A549 (cell line): ENCODE results near the gene PTPRN2. TPM values are rescaled to one million over a fixed set of nuclear protein-coding genes. Genes with fewer than 3 reads are reported as not detected.

ENCODE experiments used
- ATAC-seq, 2 experiments: fragments of 200-7000 bp in 1 of 2; fragments of >200 bp in 1 of 2; cut with Nextera tagmentation in 1 of 2; cut with Tn5 transposase in 1 of 2; 3 replicates each; pipeline versions ENCODE4 v1.8.0 to v1.9.1; 2018 to 2020; ENCODE audit warnings: mild to moderate bottlenecking in 1 of 2, moderate library complexity in 1 of 2
- CTCF ChIA-PET: fragments of 300-600 bp; sonication (Branson Sonifier 250); formaldehyde crosslinking; extraction: SDS; loops from one replicate; lab custom pipeline; 2021; ENCODE audit warnings: antibody characterized with exemption, inconsistent platforms; lab: Yijun Ruan, JAX
- POLR2A ChIA-PET: fragments of 350-600 bp; formaldehyde crosslinking; extraction: SDS; loops from one replicate; lab custom pipeline; 2021; ENCODE audit warnings: antibody characterized with exemption, inconsistent platforms; lab: Yijun Ruan, JAX
- DNase-seq, 2 experiments: peaks; one replicate each; pipeline versions ENCODE4 v3.0.0 to v3.0.0-alpha.2; 2011 to 2016; ENCODE audit warnings: low read depth in 1 of 2, low spot score in 1 of 2
- FAIRE-seq: peaks from 2 replicates; lab custom pipeline; 2011; peaks lifted over from hg19 to GRCh38; lab: Jason Lieb, UNC
- H3K27ac ChIP-seq, 2 experiments: fragments of >200 bp; sonication (Bioruptor Twin); formaldehyde crosslinking; 3 replicates each; pipeline ENCODE4 v1.5.1; 2016 to 2017
- H3K4me1 ChIP-seq: fragments of >200 bp; sonication (Bioruptor Twin); formaldehyde crosslinking; 3 replicates; pipeline ENCODE4 v1.6.1; 2016
- H3K4me2 ChIP-seq: fragments of >200 bp; sonication (Bioruptor Twin); formaldehyde crosslinking; 3 replicates; pipeline ENCODE4 v1.6.1; 2016
- H3K4me3 ChIP-seq: fragments of >200 bp; sonication (Bioruptor Twin); formaldehyde crosslinking; 3 replicates; pipeline ENCODE4 v1.5.1; 2016
- H3K9me3 ChIP-seq: fragments of >200 bp; sonication (Bioruptor Twin); formaldehyde crosslinking; 3 replicates; pipeline ENCODE4 v1.6.1; 2016
- ATOH8 ChIP-seq: fragments of 250-450 bp; sonication (Bioruptor Pico); IDR thresholded peaks from 2 replicates; pipeline ENCODE4 v1.5.0; 2020; ENCODE audit warnings: low read depth, mild to moderate bottlenecking, moderate library complexity
- CBX8 ChIP-seq: fragments of 200-600 bp; sonication (generic); IDR thresholded peaks from 2 replicates; pipeline ENCODE4 v1.6.1; 2016
- CHD4 ChIP-seq: fragments of 200-600 bp; sonication (generic); IDR thresholded peaks from 2 replicates; pipeline ENCODE4 v1.6.1; 2016; ENCODE audit warnings: antibody characterized with exemption, mild to moderate bottlenecking, borderline replicate concordance
- E2F6 ChIP-seq: IDR thresholded peaks from 2 replicates; pipeline ENCODE4 v1.6.1; 2012; ENCODE audit warnings: low read depth, borderline replicate concordance
- EHMT2 ChIP-seq: fragments of 200-600 bp; sonication (generic); IDR thresholded peaks from 2 replicates; pipeline ENCODE4 v1.6.1; 2016; ENCODE audit warnings: antibody characterized with exemption, low read depth, mild to moderate bottlenecking, moderate library complexity
- EP300 ChIP-seq, 2 experiments: fragments of >200 bp; sonication (Bioruptor Twin); formaldehyde crosslinking; IDR thresholded peaks; 2 replicates in 1 of 2; 3 replicates in 1 of 2; pipeline ENCODE4 v1.6.1; 2016 to 2017
- ESRRA ChIP-seq: fragments of 150-350 bp; IDR thresholded peaks from 2 replicates; pipeline ENCODE4 v1.6.1; 2014; ENCODE audit warnings: mild to moderate bottlenecking, low read length, borderline replicate concordance
- FOSB ChIP-seq: fragments of 250-450 bp; sonication (Bioruptor Pico); IDR thresholded peaks from 2 replicates; pipeline ENCODE4 v1.5.0; 2020; ENCODE audit warnings: mild to moderate bottlenecking, moderate library complexity
- HEYL ChIP-seq: fragments of 250-450 bp; sonication (Bioruptor Pico); IDR thresholded peaks from 2 replicates; pipeline ENCODE4 v1.8.0; 2021; ENCODE audit warnings: mild to moderate bottlenecking, moderate library complexity
- HOXB13 ChIP-seq: fragments of 250-450 bp; sonication (Bioruptor Pico); IDR thresholded peaks from 2 replicates; pipeline ENCODE4 v1.5.0; 2020; ENCODE audit warnings: low read depth, mild to moderate bottlenecking, moderate library complexity
- JUN ChIP-seq, 2 experiments: fragments of >200 bp; sonication (Bioruptor Twin); formaldehyde crosslinking; IDR thresholded peaks; 2 replicates in 1 of 2; 3 replicates in 1 of 2; pipeline ENCODE4 v1.6.1; 2016 to 2017
- JUNB ChIP-seq: fragments of >200 bp; sonication (Bioruptor Twin); formaldehyde crosslinking; IDR thresholded peaks from 2 replicates; pipeline ENCODE4 v1.6.1; 2016
- MAFK ChIP-seq: fragments of 450-650 bp; IDR thresholded peaks from 2 replicates; pipeline ENCODE4 v1.6.1; 2014; ENCODE audit not compliant: partially characterized antibody
- MYC ChIP-seq: IDR thresholded peaks from 2 replicates; pipeline ENCODE4 v1.6.1; 2012; ENCODE audit warnings: mild to moderate bottlenecking, inconsistent platforms, low read length, improper control_type of control experiment, borderline replicate concordance
- NFE2L2 ChIP-seq: fragments of 150-350 bp; conservative IDR thresholded peaks from 2 replicates; pipeline ENCODE4 v1.6.1; 2014; ENCODE audit warnings: low read length
- NR3C1 ChIP-seq: fragments of >200 bp; sonication (Bioruptor Twin); formaldehyde crosslinking; IDR thresholded peaks from 3 replicates; pipeline ENCODE4 v1.6.1; 2017
- PHF8 ChIP-seq: fragments of 200-600 bp; sonication (generic); IDR thresholded peaks from 2 replicates; pipeline ENCODE4 v1.6.1; 2016; ENCODE audit warnings: low read depth, mild to moderate bottlenecking, antibody characterized with exemption, moderate library complexity, borderline replicate concordance
- RAD21 ChIP-seq, 2 experiments: fragments of >200 bp in 1 of 2; sonication (Bioruptor Twin) in 1 of 2; formaldehyde crosslinking in 1 of 2; IDR thresholded peaks in 1 of 2; conservative IDR thresholded peaks in 1 of 2; 2 replicates in 1 of 2; 3 replicates in 1 of 2; pipeline ENCODE4 v1.6.1; 2012 to 2018; ENCODE audit warnings: inconsistent platforms in 1 of 2
- RARB ChIP-seq: fragments of 250-450 bp; sonication (Bioruptor Pico); IDR thresholded peaks from 2 replicates; pipeline ENCODE4 v1.8.0; 2021; ENCODE audit warnings: mild to moderate bottlenecking, moderate library complexity
- REST ChIP-seq: fragments of 200-600 bp; sonication (generic); IDR thresholded peaks from 2 replicates; pipeline ENCODE4 v1.6.1; 2016; ENCODE audit warnings: antibody characterized with exemption, mild to moderate bottlenecking, moderate library complexity
- RFX5 ChIP-seq: fragments of 450-650 bp; IDR thresholded peaks from 2 replicates; pipeline ENCODE4 v1.7.1; 2014; ENCODE audit warnings: antibody characterized with exemption, mild to moderate bottlenecking, moderate library complexity
- TP53 ChIP-seq: fragments of 250-450 bp; sonication (Bioruptor Pico); IDR thresholded peaks from 2 replicates; pipeline ENCODE4 v1.5.0; 2021; ENCODE audit warnings: mild to moderate bottlenecking, moderate library complexity
- USF2 ChIP-seq: fragments of 450-650 bp; IDR thresholded peaks from 2 replicates; pipeline ENCODE4 v1.6.1; 2014; ENCODE audit warnings: antibody characterized with exemption
- WGBS: methylation state at CpG from one replicate; pipeline ENCODE4 v1.1.6; 2017; ENCODE audit errors: missing lambda C conversion rate; 5-methylcytosine and 5-hydroxymethylcytosine counted together
- polyA plus RNA-seq, 4 experiments: library from polyadenylated mRNA; depleted of rRNA in 3 of 4; stranded (reverse); fragments of >200 nt; fragmentation: RNase III in 1 of 4; extraction: RNeasy Plus Mini Kit Qiagen cat#74134 plus additional on column Dnase treatment in 1 of 4; gene quantifications; 2 replicates in 3 of 4; 3 replicates in 1 of 4; pipeline ENCODE4 v1.2.3, GENCODE V29; 2011 to 2017

The PTPRN2 gene
- polyA plus RNA-seq, 2 of the 4 experiments (the other 2 are of a cell fraction), result 0.41 to 1.2 TPM

GRCh38 chr7:157793087-157793353, 794.6 kb downstream of the PTPRN2 start:
- WGBS, result 45% methylated on average over 10 of the region's 10 CpGs
- Histone ChIP-seq H3K4me3 (no peak overlapping the region), H3K9me3 (no peaks in the 10 kb centered on the region), H3K27ac (no peak overlapping the region), H3K4me1 (no peaks in the 10 kb centered on the region), H3K4me2 (no peak overlapping the region)
- peak in 1 of 2 experiments; percentile 66; a peak in 3 of 6 replicates for ATAC-seq
- CTCF ChIA-PET, result no interaction called here
- FAIRE-seq, result no peak
- POLR2A ChIA-PET, result no interaction called here
- TF ChIP-seq ESRRA (no peak), TP53 (CRISPR knock-in tag) (no peak), MAFK (no peak), JUNB (no peak), HOXB13 (CRISPR knock-in tag) (no peak), RFX5 (no peak), USF2 (no peak), RARB (no peak), E2F6 (no peak), REST (no peak), EHMT2 (no peak), JUN (IDR thresholded peaks at IDR 0.05) (no peak), CHD4 (no peak), FOSB (no peak), NFE2L2 (no peak)
- no peak for DNase-seq

GRCh38 chr7:157792241-157793086, 795.2 kb downstream of the PTPRN2 start:
- 47% methylated on average over 19 of the region's 35 CpGs for WGBS
- ChIA-PET CTCF (interaction anchor here (0.6 kb wide), 1 partner anchor 130 kb away, joined by 3 read pairs; no protein-coding TSS in a partner anchor), POLR2A (no interaction called here)
- no peaks in the 10 kb centered on the region for H3K4me1 ChIP-seq
- H3K4me2 ChIP-seq, result no peak overlapping the region
- H3K9me3 ChIP-seq, result no peaks in the 10 kb centered on the region
- no peak overlapping the region for H3K4me3 ChIP-seq
- FAIRE-seq (no peak), ATAC-seq (no peak; a peak in 1 of 6 replicates), DNase-seq (no peak)
- TF ChIP-seq RFX5 (no peak), NR3C1 (no peak)
- H3K27ac ChIP-seq, result no peak overlapping the region

GRCh38 chr7:157791666-157792065, 796.0 kb downstream of the PTPRN2 start:
- Histone ChIP-seq H3K9me3 (no peaks in the 10 kb centered on the region), H3K27ac (no peak overlapping the region), H3K4me3 (no peak overlapping the region), H3K4me2 (no peak overlapping the region), H3K4me1 (no peaks in the 10 kb centered on the region)
- ChIA-PET CTCF (interaction anchor here (0.6 kb wide), 1 partner anchor 129 kb away, joined by 3 read pairs; no protein-coding TSS in a partner anchor), POLR2A (no interaction called here)
- DNase-seq (no peak), FAIRE-seq (no peak), ATAC-seq (no peak)
- WGBS, result 82% methylated on average over 16 of the region's 16 CpGs
- TF ChIP-seq PHF8 (no peak), MYC (no peak), EP300 (IDR thresholded peaks at IDR 0.05) (no peak), NFE2L2 (no peak), HOXB13 (CRISPR knock-in tag) (no peak), HEYL (CRISPR knock-in tag) (no peak), MAFK (no peak), ATOH8 (no peak), CBX8 (no peak), RFX5 (no peak), RAD21 (conservative IDR thresholded peaks at IDR 0.05 in 1 of 2, IDR thresholded peaks at IDR 0.05 in 1 of 2) (no peak)
- TF ChIP-seq, all 56 proteins: peak for 0
